ENCODE measurements around the gene RIOX2.

RIOX2 gene

DNA sequence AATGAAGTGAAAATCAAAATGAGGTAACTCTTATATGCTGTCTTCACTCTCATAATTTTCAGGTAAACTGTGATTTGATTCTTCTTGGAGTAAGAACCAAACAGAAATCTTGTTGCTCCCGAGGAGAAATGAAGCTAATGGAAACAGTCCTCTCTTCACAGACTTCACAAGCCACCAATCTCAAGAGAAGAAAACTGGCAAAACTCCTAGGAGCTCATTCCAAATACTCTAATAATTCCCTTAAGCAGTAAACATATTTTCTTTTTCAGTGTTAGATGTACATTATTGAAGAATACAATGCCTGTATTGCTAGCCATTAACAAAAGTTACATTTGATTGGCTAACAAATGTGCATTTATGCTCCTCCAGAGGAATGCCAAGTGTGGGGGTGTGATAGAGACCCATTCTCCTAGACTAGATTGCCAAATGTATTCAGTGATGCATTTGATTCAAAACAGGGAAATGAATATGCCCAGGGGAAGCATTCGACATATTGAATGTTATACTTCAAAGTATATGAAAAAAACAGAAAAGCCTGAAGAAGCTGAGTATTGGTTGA, 11.8 kb upstream of the RIOX2 start:
- Histone ChIP-seq H3K9me3 (ENCODE audit: severe bottlenecking) (no peaks in the 10 kb centered on the region), H3K4me3 (ENCODE audit: severe bottlenecking) (no peak overlapping the region), H3K36me3 (ENCODE audit: low read depth) (no peaks in the 10 kb centered on the region), H3K27ac (ENCODE audit: poor library complexity, severe bottlenecking) (no peak overlapping the region), H3K4me1 (ENCODE audit: insufficient read depth, poor library complexity, severe bottlenecking) (no peaks in the 10 kb centered on the region), H3K27me3 (ENCODE audit: insufficient read depth, poor library complexity, severe bottlenecking) (no peaks in the 10 kb centered on the region)
- TF ChIP-seq, protein P1, sequence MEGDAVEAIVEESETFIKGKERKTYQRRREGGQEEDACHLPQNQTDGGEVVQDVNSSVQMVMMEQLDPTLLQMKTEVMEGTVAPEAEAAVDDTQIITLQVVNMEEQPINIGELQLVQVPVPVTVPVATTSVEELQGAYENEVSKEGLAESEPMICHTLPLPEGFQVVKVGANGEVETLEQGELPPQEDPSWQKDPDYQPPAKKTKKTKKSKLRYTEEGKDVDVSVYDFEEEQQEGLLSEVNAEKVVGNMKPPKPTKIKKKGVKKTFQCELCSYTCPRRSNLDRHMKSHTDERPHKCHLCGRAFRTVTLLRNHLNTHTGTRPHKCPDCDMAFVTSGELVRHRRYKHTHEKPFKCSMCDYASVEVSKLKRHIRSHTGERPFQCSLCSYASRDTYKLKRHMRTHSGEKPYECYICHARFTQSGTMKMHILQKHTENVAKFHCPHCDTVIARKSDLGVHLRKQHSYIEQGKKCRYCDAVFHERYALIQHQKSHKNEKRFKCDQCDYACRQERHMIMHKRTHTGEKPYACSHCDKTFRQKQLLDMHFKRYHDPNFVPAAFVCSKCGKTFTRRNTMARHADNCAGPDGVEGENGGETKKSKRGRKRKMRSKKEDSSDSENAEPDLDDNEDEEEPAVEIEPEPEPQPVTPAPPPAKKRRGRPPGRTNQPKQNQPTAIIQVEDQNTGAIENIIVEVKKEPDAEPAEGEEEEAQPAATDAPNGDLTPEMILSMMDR (IDR thresholded peaks at IDR 0.05; ENCODE audit: poor library complexity, severe bottlenecking) = no peak
- ATAC-seq (ENCODE audit: low read depth) (no peak), DNase-seq (ENCODE audit: low spot score) (no peak)

DNA sequence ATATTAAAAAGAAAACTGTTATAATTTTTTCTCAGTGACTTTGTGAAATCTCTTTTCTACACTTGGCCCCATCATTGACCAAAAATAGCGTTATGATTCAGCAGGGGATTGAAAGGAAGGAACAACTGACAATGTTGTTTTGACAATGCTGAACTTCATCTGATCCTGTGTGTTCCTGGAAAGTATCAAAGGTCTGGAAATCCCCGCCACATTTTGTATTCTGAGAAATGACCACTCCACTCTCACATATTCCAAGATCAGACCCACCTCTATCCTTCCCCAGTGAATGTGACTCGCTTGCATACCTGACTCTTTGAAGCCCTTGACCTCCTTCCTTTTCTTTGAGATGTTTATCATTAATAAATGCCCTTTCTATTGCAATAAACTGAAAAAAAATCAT, 9.7 kb upstream of the RIOX2 start:
- ATAC-seq (ENCODE audit: low read depth) (no peak), DNase-seq (ENCODE audit: low spot score) (no peak)
- H3K36me3 ChIP-seq (ENCODE audit: low read depth) = no peaks in the 10 kb centered on the region
- no peaks in the 10 kb centered on the region for H3K9me3 ChIP-seq (ENCODE audit: severe bottlenecking)
- no peaks in the 10 kb centered on the region for H3K27me3 ChIP-seq (ENCODE audit: insufficient read depth, poor library complexity, severe bottlenecking)
- TF ChIP-seq, protein P1 (IDR thresholded peaks at IDR 0.05; ENCODE audit: poor library complexity, severe bottlenecking) = no peak
- H3K4me3 ChIP-seq (ENCODE audit: severe bottlenecking) = no peak overlapping the region
- no peaks in the 10 kb centered on the region for H3K4me1 ChIP-seq (ENCODE audit: insufficient read depth, poor library complexity, severe bottlenecking)
- H3K27ac ChIP-seq (ENCODE audit: poor library complexity, severe bottlenecking) = no peak overlapping the region

DNA sequence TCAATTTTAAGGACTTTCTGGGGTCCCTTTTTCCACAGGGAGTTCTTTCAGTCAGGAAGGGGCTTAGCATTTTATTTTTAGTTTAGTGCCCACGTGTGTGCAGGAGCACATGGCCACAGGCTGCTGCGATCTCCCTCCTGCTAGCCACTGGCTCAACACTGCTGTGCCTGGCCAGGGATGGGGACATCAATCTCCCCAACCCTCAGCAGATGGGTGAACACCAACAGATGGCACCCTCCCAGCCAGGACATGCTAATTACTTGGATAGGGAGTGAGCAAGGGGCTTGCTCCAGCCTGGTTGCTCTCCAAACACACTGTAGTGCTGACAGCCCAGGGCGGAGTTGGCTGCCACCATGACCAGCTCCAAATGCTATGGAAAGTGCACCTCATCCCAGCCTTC, 7.4 kb upstream of the RIOX2 start:
- H3K36me3 ChIP-seq (ENCODE audit: low read depth) = no peaks in the 10 kb centered on the region
- no peak overlapping the region for H3K27ac ChIP-seq (ENCODE audit: poor library complexity, severe bottlenecking)
- ATAC-seq (ENCODE audit: low read depth) = no peak
- no peaks in the 10 kb centered on the region for H3K27me3 ChIP-seq (ENCODE audit: insufficient read depth, poor library complexity, severe bottlenecking)
- no peaks in the 10 kb centered on the region for H3K9me3 ChIP-seq (ENCODE audit: severe bottlenecking)
- no peaks in the 10 kb centered on the region for H3K4me1 ChIP-seq (ENCODE audit: insufficient read depth, poor library complexity, severe bottlenecking)
- H3K4me3 ChIP-seq (ENCODE audit: severe bottlenecking) = no peak overlapping the region
- DNase-seq (ENCODE audit: low spot score) = no peak
- TF ChIP-seq, protein P1 (IDR thresholded peaks at IDR 0.05; ENCODE audit: poor library complexity, severe bottlenecking) = no peak

DNA sequence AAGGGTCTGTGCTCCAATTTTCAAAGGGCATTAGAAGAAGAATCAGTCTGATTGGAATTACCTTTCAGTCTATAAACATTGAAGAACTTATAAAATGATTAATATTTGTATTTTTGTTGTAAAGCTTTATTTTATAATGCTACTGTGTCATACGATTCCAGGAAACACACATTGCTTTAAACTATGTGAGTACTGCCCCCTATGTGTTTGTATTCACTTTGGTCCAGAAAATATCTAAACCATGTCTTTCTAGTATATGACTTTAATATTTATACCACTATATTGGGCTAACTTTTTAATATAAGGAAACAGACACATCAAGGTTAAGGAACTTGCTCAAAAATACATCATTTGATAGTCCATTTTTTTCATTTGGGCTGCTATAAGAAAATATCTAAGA, 3.2 kb upstream of the RIOX2 start:
- TF ChIP-seq, protein P1 (IDR thresholded peaks at IDR 0.05; ENCODE audit: poor library complexity, severe bottlenecking) = no peak
- DNase-seq (ENCODE audit: low spot score) (no peak), ATAC-seq (ENCODE audit: low read depth) (no peak)
- Histone ChIP-seq H3K27ac (ENCODE audit: poor library complexity, severe bottlenecking) (no peak overlapping the region), H3K36me3 (ENCODE audit: low read depth) (no peaks in the 10 kb centered on the region), H3K4me1 (ENCODE audit: insufficient read depth, poor library complexity, severe bottlenecking) (peaks cover 7% of the 10 kb centered on the region), H3K9me3 (ENCODE audit: severe bottlenecking) (no peaks in the 10 kb centered on the region), H3K4me3 (ENCODE audit: severe bottlenecking) (no peak overlapping the region), H3K27me3 (ENCODE audit: insufficient read depth, poor library complexity, severe bottlenecking) (no peaks in the 10 kb centered on the region)

DNA sequence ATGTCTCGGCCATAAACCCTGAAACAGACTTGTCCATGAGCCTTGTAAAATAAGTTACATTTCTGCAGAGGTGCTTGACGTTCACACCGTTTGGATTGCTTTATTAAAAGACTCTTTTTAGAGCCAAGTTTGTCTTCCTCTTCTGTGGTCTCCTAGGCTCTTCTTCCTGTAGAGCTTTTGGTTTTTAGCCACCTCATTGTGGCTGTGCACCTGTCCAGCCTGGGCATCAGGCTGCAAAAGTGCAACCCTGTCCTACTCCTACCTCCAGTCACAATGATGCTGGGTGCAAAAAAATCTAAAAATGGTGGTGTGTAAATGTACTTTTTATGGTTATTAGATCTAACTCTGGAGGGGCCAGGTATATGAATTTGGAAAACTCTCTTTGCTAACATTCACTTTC, 2.8 kb upstream of the RIOX2 start:
- Histone ChIP-seq H3K27me3 (ENCODE audit: insufficient read depth, poor library complexity, severe bottlenecking) (no peaks in the 10 kb centered on the region), H3K4me1 (ENCODE audit: insufficient read depth, poor library complexity, severe bottlenecking) (peaks cover 10% of the 10 kb centered on the region), H3K27ac (ENCODE audit: poor library complexity, severe bottlenecking) (no peak overlapping the region), H3K36me3 (ENCODE audit: low read depth) (no peaks in the 10 kb centered on the region), H3K4me3 (ENCODE audit: severe bottlenecking) (no peak overlapping the region), H3K9me3 (ENCODE audit: severe bottlenecking) (no peaks in the 10 kb centered on the region)
- TF ChIP-seq, protein P1 (IDR thresholded peaks at IDR 0.05; ENCODE audit: poor library complexity, severe bottlenecking) = no peak
- ATAC-seq (ENCODE audit: low read depth) (no peak), DNase-seq (ENCODE audit: low spot score) (no peak)
